Activated effector memory CD4-positive, alpha-beta T cell treated with Interleukin-2 at 50 U/mL for 16 hours (primary cell): ENCODE data around the gene MRPL52.
A peak's percentile ranks its signal among the peaks of the same experiment; 100 is the strongest.
"Not testable (repeated sequence)": the region's sequence is repeated elsewhere in the genome, so short reads cannot be mapped to it uniquely, and the experiment has no call there.

Experiments
- DNase-seq: peaks from one replicate; pipeline ENCODE4 v3.0.0-alpha.2; 2020

The MRPL52 gene

DNA sequence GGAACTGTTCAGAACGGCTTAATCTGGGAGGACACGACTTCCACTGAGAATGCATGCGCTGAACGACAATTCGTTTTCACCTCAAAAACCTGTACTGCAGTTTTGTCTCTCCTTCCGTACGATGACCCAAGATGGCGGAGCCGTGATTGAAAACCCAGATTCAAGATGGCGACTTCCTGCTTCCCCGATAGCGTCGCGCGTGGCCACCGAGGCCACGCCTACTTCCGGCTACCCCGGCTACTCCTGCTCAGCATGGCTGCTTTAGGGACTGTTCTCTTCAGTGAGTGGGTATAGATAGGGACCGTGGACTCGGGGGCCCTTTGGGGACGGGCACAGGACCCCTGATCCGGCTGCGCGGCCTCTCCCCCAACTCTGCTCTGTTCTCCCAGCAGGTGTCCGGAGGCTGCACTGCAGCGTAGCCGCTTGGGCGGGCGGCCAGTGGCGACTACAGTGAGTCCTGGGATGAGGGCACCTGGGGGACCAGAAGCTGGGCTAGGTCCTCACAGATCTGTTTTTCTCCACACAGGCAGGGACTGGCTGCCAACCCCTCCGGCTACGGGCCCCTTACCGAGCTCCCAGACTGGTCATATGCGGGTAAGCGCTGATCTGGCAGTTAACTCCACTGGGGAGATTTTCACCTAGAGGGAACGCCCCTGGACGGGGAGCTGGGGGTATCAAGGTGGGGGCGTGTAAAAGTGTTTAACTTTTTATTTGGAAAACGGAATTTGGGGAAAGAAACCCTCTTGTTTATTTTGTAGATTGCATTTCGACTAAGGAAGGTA lies at the start of gene MRPL52:
MRPL52 (plus strand) TSS at position 227 of the 782 bp plus-strand sequence; CDS start at position 253, 26 bp downstream.
- peak; percentile 87 for DNase-seq

DNA sequence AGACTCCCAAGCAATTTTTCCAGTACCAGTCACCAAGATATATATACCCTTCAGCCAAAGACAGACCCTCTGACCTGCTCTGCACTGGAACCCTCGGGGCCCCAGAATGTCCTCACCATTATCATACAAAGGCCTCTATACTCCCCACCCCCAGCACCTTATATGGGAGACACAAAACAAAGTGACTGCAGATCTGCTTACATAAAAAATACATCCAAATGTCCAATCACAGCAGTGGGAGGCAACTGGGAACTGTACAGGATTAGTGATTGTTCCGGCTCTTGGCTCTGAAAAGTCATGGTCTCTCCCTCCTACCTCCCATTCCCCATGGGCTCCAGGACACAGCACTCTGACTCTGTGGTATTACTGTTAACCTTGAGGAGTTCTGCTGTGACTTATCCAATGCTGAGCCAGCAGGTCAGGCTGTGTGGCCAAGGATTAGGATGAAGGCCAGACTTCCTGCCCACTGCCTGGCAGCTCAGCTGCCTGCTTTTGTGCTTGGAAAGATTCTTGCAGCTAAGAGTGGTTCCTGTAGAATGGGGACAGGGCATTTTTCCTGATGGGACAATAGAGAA lies 49.5 kb upstream of the MRPL52 start:
- no peak for DNase-seq

DNA sequence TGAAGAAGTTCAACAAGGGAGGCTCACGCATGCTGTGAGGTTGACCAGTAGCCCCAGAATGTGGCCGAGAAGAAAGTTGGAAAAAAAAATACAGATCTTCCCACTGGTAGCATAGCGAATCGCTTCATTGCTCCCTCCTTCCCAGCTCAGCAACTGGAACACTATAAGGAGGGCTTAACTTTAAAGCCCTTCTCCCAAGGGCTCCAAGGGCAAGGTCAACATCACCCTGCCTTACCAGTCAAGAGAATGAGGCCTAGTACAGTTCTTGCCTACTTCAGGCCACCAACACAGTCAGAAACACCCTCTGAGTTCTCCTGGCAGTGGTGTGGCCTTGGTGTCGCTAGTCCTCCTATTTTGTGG lies 48.8 kb upstream of the MRPL52 start:
- no peak for DNase-seq

DNA sequence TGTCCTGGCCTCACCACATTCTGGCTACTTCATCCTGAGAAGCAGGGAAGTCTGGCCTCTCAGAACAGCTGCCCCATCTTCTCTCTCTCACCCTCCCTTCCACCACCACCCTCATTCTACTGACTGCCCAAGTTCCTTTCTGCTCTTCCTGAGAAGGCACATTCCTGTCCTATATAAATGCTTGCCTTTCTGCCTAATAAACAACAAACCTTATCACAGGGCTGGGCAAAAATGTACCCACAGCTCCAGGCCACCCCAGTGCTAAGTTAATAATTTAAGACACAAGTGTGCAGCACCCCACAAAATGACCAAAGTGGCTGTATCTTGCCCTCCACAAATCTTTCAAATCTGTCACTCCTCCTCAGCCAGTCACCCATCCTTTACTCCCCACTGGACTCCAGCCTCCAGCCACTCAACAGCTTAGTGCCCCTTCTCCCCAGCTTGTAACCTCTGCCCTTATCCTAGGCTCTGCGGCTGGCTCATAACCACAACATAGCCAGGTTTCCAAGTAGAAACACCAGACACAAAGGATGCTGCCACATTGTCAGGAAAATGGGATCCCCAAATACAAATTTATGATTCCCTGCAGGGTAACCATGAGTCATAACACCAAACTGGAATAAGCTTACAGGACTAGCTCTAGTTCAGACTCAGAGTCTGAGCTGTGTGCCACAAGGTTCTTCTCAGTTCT lies 48.2 kb upstream of the MRPL52 start:
- DNase-seq, result no peak

DNA sequence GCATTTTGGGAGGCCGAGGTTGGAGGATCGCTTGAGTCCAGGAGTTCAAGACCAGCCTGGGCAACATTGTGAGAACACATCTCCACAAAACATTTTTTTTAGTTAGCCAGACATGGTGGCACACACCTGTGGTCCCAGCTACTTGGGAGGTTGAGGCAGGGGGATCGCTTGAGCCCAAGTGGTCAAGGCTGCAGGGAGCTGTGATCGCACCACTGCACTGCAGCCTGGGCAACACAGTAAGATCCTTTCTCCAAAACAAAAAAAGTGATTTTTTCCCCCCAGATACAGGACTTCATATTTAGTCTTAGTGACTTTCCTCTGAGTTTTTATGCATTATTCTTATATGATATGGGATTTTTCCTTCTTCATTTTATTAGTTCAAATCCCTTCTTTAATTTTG lies 43.0 kb upstream of the MRPL52 start:
- no peak for DNase-seq

DNA sequence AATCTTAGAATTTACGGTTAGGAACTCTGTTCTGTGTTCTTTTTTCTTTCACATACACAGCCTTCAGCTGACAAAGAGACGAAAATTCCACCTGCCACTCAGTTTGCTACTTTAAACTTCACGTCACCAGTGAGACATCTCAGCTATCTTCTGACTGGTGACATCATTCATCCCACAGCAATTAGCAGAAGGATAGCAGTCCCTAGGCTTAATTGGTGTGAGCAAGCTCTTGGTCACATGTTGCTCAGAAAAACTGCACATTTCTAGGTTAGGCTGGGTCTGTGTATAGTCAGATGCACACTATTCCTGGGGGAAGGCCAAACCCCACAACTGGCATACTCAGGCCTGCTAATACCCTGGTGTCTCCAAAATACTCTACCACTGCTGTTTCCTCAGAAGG lies 38.4 kb upstream of the MRPL52 start:
- DNase-seq, result no peak

DNA sequence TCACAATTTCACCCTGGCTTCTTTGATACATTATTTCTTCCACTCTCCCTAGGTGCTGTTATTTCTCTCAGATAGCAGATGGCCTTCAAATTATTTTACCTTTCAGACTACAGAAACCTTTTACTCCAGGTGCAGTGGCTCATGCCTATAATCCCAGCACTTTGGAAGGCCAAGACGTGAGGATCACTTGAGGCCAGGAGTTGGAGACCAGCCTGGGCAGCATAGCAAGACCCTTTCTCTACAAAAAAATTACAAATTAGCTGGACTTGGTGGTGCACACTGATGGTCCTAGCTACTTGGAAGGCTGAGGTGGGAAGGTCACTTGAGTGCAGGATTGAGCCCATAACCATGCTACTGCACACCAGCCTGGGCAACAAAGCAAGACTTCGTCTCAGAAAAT lies 37.5 kb upstream of the MRPL52 start:
- DNase-seq, result no peak

DNA sequence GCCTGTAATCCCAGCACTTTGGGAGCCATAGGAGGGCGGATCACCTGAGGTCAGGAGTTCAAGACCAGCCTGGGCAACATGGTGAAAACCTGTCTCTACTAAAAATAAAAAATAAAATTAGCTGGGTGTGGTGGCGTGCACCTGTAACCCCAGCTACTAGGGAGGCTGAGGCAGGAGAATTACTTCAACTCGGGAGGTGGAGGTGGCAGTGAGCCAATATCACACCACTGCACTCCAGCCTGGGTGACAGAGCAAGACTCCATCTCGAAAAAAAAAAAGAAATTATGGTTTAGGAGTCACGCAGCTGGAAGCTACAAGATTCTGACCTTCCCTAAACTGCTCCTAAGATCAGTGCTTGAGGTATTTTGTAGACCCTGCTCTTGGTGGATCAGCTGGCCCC lies 36.1 kb upstream of the MRPL52 start:
- not testable (repeated sequence) for DNase-seq

DNA sequence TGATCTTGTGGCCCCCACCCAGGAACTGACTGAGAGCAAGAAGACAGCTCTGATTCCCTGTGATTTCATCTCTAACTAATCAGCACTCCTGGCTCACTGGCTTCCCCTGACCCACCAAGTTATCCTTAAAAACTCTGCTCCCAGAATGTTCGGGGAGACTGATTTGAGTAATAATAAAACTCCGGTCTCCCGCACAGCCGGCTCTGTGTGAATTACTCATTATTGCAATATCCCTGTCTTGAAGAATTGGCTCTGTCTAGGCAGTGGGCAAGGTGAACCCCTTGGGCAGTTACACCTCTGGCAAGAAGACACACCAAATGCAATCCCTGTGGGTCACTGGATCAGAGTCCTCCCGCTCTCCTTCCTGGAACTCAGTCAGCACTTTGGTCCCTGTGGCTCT lies 35.7 kb upstream of the MRPL52 start:
- no peak for DNase-seq

DNA sequence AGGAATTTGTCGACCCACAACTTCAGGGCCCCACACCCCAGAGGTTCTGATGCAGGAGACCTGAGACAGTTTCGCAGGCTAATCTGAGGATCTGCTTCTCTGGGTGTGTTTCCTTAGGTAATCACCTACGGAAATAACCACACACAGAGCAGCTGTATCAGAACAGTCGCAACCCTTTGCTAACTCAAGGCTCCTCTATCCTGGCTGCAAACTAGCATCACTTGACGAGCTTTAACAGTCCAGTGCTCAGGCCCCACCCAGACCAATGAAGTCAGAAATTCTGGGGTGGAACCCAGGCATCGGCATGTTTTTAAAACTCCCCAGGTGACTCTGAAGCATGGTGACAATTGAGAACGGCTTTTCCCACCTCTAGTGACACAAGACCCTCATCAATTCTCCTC lies 35.1 kb upstream of the MRPL52 start:
- no peak for DNase-seq

DNA sequence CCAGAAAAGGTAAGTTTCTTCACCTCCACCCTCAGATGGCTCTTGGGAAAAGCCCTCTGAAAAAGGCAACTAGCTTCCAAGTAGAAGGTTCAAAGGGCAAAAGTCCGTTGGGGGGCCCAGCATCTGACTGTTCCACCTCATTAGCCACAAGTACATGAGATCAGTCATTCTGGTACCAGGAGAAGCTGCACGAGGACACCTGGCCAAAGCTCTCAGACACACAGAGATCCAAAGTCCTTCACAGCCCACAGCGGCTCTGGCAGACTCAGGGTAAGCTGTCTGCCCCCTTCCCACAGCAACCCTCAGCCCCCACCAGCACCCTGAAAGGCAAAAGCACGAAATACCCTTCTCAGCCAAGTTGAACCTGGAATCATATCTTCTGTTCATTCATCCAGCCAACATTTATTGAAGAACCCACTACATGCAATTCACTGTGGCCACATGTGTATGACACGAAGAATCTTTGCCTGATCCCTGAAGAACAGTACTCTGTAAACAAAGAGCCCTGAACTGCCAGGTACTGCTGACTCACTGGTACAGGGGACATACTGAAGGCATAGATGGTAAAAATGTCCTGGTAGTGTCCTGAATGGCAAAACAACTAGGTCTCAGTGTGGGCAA lies 33.5 kb upstream of the MRPL52 start:
- no peak for DNase-seq

DNA sequence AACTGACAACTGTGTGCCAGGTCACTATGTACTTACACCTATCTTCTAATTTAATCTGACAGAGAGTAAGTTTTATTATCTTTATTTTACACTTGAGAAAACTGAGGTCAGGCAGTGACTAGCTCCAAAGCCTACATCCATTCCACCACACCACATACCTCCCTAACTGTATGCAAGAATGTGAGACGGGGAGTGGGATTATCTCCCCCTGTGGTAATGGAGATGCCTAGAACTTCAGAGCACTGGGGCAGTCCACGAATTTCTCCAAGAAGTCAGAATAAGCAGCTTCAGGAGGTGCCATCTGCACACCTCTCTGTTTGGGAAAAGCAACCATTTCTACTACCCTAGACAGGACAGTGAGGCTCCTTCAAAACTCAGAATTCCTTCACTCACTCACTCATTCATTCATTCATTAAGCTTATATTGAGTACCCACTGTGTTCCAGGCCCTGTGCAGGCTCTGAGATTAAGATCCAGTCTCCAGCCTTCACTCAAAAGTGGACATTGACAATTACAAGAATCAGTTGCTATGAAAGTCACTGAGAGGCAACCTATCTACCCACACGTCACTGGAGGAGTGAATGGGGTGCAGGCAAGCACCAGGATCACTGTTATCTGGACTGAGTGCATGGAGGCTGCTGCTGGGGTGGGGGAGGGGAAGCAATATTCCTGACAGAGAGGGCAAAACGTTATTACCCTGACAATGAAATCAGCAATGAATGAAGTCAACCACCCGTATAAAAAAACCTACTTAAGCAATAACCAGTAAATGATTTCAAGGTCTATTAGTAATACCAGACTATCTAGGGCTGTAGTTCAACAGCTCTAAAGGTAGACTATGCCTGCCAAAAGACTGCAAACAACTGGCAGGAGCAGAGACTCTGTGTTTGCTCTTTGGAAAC lies 32.4 kb upstream of the MRPL52 start:
- DNase-seq, result no peak

DNA sequence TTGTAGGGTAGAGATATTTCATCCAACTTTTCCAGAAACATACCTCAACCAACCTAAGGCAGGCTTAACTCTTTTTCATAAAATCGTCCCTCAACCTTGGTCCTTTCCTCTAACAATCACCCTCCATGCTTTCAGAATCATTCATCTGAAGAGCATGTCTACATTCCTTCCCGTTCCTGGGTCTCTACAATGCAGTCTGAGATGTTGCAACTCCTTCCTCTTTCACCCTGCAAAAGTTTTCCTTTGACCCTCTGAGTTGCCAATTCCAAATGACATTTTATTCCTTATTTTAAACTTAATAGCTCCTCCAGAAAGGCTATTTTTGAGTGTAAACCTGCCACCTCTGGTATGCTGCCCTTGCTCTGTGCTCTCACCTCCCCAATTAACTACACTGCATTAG lies 31.2 kb upstream of the MRPL52 start:
- DNase-seq, result no peak

DNA sequence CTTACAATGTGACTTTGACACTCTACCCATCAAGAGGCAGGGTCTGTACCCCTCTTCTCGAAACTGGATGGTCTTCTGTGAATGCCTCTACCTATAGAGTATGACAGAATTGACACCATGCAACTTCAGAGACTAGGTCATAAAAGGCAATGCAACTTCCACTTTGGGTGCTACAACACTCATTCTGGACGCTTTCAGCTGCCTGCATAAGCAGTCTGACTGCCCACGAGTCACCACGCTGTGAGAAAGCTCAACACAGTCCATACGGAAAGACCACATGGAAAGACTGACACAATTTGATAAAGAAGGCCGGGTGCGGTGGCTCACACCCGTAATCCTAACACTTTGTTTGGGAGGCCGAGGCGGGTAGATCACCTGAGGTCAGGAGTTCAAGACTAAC lies 29.3 kb upstream of the MRPL52 start:
- DNase-seq, result no peak

DNA sequence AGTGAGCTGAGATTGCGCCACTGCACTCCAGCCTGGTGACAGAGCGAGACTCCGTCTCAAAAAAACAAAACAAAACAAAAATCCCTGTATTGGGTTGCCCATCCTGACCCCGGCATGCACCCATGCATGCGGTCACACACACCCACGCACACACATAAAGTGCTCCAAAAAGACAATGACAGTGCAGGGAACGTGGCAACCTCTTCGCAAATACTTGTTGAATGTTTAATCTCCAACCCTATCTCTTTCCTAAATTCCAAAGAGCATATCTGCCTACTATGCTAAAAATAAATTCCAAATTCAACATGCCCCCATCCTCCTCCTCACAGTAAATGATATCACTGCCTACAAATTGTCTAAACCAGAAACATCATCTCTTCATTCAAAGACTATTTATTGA lies 28.0 kb upstream of the MRPL52 start:
- no peak for DNase-seq

DNA sequence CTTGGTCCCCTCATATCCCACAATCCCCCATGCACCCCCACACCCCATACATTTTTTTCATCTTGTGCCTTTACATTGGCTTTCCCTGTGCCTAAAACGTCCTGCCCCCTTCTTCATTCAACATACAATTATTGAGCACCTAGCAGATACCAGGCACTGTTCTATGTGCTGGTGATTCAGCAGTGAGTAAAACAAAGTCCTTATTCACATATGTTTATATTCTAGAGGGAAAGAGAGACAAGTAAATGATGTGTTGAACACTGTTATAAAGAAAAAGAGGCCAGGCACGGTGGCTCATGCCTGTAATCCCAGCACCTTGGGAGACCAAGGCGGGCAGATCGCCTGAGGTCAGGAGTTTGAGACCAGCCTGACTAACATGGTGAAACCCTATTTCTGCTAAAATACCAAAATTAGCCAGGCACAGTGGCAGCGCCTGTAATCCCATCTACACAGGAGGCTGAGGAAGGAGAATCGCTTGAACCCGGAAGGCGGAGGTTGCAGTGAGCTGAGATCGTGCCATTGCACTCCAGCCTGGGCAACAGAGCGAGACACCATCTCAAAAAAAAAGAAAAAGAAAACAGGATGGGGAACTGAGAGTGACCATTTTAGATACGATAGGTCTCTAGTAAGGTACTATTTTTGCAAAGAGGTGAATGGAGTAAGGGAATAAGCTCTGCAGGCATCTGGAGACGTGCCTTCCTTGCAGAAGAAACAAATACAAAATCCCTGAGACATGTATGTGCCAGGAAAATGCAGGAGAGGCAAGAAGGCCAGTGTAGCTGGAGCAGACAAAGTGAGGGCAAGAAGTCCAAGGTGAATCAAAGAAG lies 26.6 kb upstream of the MRPL52 start:
- DNase-seq, result no peak

DNA sequence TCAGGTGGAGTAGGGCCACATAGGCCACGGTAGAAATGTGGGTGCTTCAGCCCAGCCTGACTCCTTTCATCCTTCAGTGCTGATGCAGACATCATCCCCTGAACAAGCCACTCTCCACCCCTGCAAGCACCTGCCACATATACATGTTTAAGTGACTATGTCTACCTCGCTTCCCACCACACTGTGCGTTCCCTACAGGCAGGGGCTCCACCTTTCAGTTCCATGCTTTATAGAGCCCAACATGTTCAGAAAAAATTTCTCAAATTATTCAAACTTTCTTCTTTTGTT lies 26.1 kb upstream of the MRPL52 start:
- no peak for DNase-seq

DNA sequence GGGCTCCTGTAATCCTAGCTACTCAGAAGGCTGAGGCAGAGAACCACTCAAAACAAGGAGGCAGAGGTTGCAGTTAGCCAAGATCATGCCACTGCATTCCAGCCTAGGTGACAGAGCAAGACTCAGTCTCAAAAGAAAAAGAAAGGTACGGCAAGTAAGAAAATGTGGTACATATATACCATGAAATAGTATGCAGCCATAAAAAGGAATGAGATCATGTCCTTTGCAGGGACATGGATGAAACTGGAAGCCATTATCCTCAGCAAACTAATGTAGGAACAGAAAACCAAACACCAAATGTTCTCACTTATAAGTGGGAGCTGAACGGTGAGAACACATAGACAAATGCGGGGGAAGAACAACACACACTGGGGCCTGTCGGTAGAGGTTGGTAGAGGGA lies 24.5 kb upstream of the MRPL52 start:
- DNase-seq, result not testable (repeated sequence)

DNA sequence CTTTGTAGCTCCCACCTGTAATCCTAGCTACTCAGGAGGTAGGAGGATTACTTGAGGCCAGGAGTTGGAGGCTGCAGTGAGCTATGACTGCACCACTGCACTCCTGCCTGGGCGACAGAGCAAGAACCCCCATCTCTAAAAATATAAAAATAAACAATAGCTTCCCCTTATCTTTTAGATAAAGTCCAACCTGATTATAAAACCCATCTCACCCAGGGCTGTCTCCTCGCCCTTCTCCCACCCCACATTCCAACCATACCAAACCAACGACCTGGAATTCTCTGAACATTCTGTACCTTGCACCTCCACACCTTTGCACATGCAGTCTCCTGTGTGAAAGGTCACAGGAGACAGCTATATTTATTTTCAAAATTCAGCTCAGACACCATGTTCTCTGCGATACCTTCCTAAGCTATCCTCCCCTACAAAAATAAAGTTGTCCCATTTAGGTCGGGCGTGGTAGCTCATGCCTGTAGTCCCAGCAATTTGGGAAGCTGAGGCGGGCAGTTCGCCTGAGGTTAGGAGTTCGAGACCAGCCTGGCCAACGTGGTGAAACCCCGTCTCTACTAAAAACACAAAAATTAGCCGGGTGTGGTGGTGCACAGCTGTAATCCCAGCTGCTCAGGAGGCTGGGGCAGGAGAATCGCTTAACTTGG lies 22.1 kb upstream of the MRPL52 start:
- DNase-seq, result no peak

DNA sequence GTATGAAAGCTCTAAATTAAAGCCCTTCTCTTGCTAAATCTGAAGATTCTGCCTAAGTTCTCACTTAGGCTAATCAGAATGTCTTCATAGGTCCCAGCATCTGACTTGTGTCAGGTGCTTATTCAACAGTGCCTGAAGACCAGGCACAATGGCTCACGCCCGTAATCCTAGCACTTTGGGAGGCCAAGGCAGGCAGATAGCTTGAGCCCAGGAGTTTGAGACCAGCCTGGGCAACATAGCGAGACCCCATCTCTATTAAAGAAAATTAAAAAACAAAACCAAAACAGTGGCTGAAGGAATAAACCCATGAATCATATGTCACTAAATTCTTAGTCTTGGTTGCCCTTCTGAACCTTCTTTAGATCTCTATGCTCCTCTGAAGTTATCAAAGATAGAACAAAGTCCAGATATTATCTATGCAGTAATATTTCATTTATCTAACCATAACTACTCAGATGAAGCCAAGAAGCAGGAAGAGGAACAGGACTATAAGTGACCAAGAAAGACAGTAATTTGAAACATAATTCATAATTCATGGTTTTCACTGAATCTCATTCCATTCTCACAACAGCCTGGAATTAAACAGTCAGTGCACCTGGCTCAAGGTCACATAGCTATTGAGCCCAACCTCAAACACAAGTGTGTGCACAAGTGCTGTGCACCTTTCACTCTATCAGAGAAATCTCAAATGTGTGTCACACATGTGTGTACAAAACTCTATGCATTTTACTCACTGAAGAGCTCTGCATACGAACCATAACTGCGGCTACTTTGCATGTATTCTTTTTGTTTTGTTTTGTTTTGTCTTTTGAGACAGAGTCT lies 21.1 kb upstream of the MRPL52 start:
- no peak for DNase-seq

DNA sequence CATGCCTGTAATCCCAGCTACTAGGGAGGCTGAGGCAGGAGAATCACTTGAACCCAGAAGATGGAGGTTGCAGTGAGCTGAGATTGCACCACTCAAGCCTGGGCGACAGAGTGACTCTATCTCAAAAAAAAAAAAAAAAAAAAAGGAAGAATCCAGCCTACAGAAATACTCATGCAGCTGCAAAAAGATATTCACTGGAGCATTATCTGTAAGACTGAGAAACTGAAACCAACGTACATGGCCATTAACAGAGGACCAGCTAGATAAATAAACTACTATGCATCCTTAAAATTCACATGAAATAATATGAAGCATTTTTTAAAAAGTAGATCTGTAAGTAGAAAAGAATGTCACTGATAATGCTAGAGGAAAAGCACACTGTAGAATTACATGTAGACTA lies 18.0 kb upstream of the MRPL52 start:
- DNase-seq, result no peak
